T-cell (primary cell): Measurements from ENCODE around the gene SERPINE2. TPM values are rescaled to one million over a fixed set of nuclear protein-coding genes. Genes with fewer than 3 reads are reported as not detected.

ENCODE experiments used
- ATAC-seq, 4 experiments: fragments of 200-7000 bp in 3 of 4; fragments of 150-1000 bp in 1 of 4; cut with Tn5 transposase; replicated peaks in 1 of 4; 1 replicate in 3 of 4; 2 replicates in 1 of 4; pipeline ENCODE4 v1.10.0; 2021; ENCODE audit warnings: moderate library complexity in 3 of 4, mild to moderate bottlenecking in 2 of 4, moderate number of reproducible peaks in 1 of 4
- CTCF ChIA-PET, 2 donors: fragments of 300-600 bp; sonication (Branson Sonifier 250); formaldehyde crosslinking; loops; one replicate each; lab custom pipeline; 2022; ENCODE audit warnings: antibody characterized with exemption in 2 of 2; lab: Charles Lee
- POLR2A ChIA-PET, 2 donors: fragments of 300-600 bp; sonication (Branson Sonifier 250); formaldehyde crosslinking; loops; one replicate each; lab custom pipeline; 2022; ENCODE audit warnings: antibody characterized with exemption in 2 of 2; lab: Charles Lee
- DNase-seq, 35 experiments: peaks; one replicate each; pipeline versions ENCODE4 v3.0.0 to v3.0.0-alpha.2; 2013 to 2023
- H3K27ac ChIP-seq: one replicate; pipeline ENCODE4 v1.5.1; 2013; ENCODE audit warnings: low read length
- H3K27me3 ChIP-seq, 2 experiments: replicated peaks in 1 of 2; 1 replicate in 1 of 2; 2 replicates in 1 of 2; pipeline versions ENCODE4 v1.6.1 to v1.7.0; 2013; ENCODE audit warnings: low read length in 1 of 2, mixed read lengths in 1 of 2; ENCODE audit not compliant: control insufficient read depth in 2 of 2, insufficient read depth in 2 of 2; ENCODE audit errors: extremely low read depth in 1 of 2
- H3K36me3 ChIP-seq, 2 donors: 1 replicate in 1 of 2; 2 replicates in 1 of 2; pipeline versions ENCODE4 v1.6.1 to v1.7.0; 2013; ENCODE audit warnings: low read length in 1 of 2; ENCODE audit not compliant: control insufficient read depth in 2 of 2, insufficient read depth in 1 of 2; ENCODE audit errors: extremely low read depth in 1 of 2
- H3K4me1 ChIP-seq, 2 experiments: 1 replicate in 1 of 2; 2 replicates in 1 of 2; pipeline versions ENCODE4 v1.6.1 to v1.7.0; 2013; ENCODE audit warnings: low read length in 2 of 2, mixed read lengths in 1 of 2; ENCODE audit not compliant: insufficient read depth in 2 of 2, control insufficient read depth in 1 of 2; ENCODE audit errors: extremely low read depth in 1 of 2
- H3K4me3 ChIP-seq, 2 donors: 1 replicate in 1 of 2; 2 replicates in 1 of 2; pipeline versions ENCODE4 v1.5.1 to v1.7.0; 2013; ENCODE audit warnings: mild to moderate bottlenecking in 2 of 2, low read length in 1 of 2, moderate library complexity in 1 of 2; ENCODE audit not compliant: control insufficient read depth in 1 of 2; ENCODE audit errors: extremely low read depth in 1 of 2
- H3K9me3 ChIP-seq: 2 replicates; pipeline ENCODE4 v1.7.0; 2013
- H3K27ac Mint-ChIP-seq, 2 donors: one replicate each; pipeline ENCODE4 v1.8.0; 2020 to 2021; ENCODE audit warnings: mild to moderate bottlenecking in 2 of 2, mixed read lengths in 2 of 2
- H3K27me3 Mint-ChIP-seq, 2 donors: one replicate each; pipeline ENCODE4 v1.8.0; 2021 to 2022; ENCODE audit warnings: mixed read lengths in 2 of 2
- H3K36me3 Mint-ChIP-seq: one replicate; pipeline ENCODE4 v1.8.0; 2021; ENCODE audit warnings: mixed read lengths
- H3K4me1 Mint-ChIP-seq, 3 donors: one replicate each; pipeline ENCODE4 v1.8.0; 2020 to 2022; ENCODE audit warnings: mixed read lengths in 3 of 3, mild to moderate bottlenecking in 1 of 3
- H3K4me3 Mint-ChIP-seq, 3 donors: one replicate each; pipeline ENCODE4 v1.8.0; 2020 to 2022; ENCODE audit warnings: mild to moderate bottlenecking in 3 of 3, mixed read lengths in 3 of 3, moderate library complexity in 3 of 3
- H3K9me3 Mint-ChIP-seq, 3 donors: one replicate each; pipeline ENCODE4 v1.8.0; 2020 to 2022; ENCODE audit warnings: mixed read lengths in 3 of 3
- WGBS: methylation state at CpG from one replicate; pipeline ENCODE4 v1.1.5; 2013; ENCODE audit warnings: missing lambda C conversion rate; ENCODE audit not compliant: insufficient coverage; 5-methylcytosine and 5-hydroxymethylcytosine counted together
- total RNA-seq, 35 experiments: library from RNA in 6 of 35; stranded (reverse) in 6 of 35; fragments of 120-200 nt in 1 of 35; gene quantifications; one replicate each; pipeline versions ENCODE4 v1.2.1 to v1.2.4 and lab custom pipeline; 2013 to 2026

SERPINE2 gene
- total RNA-seq, 5 donors from 2014 or later (not counting 1 experiment from before 2014, with no cell fraction given) = 2.0 to 7.5 (median 4.1) TPM

DNA sequence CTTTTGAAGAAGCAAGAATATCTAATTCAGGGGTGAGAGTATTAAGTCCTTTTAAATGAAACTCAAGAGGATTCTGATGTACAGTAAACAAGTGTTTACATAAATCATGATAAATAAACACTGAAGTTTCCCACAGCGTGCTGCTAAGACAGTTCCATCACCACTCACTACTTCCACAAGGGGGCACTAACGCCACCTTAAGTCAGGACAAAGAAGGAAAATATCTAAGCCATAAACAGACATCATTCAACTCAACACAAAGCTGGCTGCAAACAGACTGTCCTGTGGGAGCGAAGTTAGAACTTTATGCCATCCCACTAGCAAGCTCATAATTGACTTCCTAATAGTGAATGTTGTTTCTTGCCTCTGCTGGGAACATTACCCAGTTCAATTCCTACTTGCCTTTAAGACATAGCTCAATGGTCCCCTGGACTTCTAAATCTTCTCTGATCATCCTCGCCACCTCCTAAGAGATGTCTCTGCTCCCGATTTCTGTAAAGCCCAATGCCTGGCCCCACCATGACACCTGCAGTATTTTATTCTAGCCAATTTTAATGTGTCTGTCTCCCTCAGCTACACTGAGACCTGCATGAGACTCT, 45.4 kb downstream of the SERPINE2 start:
- Histone ChIP-seq H3K36me3 (no peaks in the 10 kb centered on the region), H3K4me3 (no peak overlapping the region), H3K27ac (no peak overlapping the region), H3K4me1 (no peaks in the 10 kb centered on the region), H3K27me3 (peaks cover 0 to 2% of the 10 kb centered on the region in 2 experiments), H3K9me3 (no peaks in the 10 kb centered on the region)
- DNase-seq (peak; percentile 6 to 81 (median 46)), ATAC-seq (peak in 3 of 4 experiments; percentile 51 to 71 (median 70))
- 49% methylated on average over 4 of the region's 5 CpGs for WGBS
- no peak overlapping the region for H3K4me3 Mint-ChIP-seq
- H3K36me3 Mint-ChIP-seq = no peaks in the 10 kb centered on the region
- no peaks in the 10 kb centered on the region for H3K4me1 Mint-ChIP-seq
- ChIA-PET CTCF (interaction anchor here (0.5 to 5.0 kb wide), 41 partner anchors 12 to 1021 kb away, joined by 3 to 121 read pairs (median 4); no protein-coding TSS in a partner anchor), POLR2A (interaction anchor here (0.8 to 0.9 kb wide), 2 partner anchors 36 to 70 kb away, joined by 3 to 6 read pairs; no protein-coding TSS in a partner anchor)
- H3K9me3 Mint-ChIP-seq = no peaks in the 10 kb centered on the region
- no peak overlapping the region for H3K27ac Mint-ChIP-seq
- no peaks in the 10 kb centered on the region for H3K27me3 Mint-ChIP-seq

DNA sequence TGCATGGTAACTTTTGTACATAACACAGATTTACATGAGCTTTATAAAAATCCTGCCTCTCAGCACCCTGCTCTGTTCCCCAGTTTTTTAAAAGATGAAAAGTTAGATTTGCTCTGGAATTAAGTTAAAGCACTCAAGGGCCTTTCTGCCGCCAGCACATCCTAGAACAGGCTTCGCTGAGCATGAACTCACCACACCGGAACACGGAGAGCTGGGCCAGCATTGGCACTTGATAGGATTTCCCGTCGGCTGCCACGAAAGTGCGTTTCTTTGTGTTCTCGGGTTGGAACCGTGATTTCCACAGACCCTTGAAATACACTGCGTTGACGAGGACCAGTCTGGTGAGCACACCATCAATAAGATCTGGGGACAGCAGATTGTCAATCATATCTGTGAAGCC, 47.5 kb downstream of the SERPINE2 start:
- no peak for DNase-seq
- POLR2A ChIA-PET = no interaction called here

DNA sequence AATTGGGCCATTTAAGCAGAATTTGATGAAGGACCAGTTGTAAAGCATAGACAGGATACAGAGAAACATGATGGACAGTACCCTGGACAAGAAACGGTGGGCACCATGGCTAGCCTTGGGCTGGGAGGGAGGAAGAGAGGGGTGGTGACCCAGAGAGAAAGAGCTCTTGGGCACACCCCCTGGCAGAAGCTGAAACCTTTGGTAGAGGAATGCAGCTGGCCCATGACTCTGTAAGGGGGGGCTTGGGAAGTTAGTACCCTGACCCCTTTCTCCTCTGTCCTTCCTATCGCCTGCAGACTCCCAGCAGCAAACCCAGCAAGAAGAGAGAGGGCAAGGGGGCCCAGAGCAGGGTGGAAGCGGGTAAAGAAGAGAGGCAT, 49.2 kb downstream of the SERPINE2 start:
- CTCF ChIA-PET = interaction anchor here (0.8 to 1.4 kb wide), 3 partner anchors 20 to 298 kb away, joined by 3 to 4 read pairs (median 4); no protein-coding TSS in a partner anchor
- DNase-seq = no peak
- Mint-ChIP-seq H3K27ac (no peak overlapping the region), H3K27me3 (peaks cover 0 to 1% of the 10 kb centered on the region in 2 donors), H3K4me1 (no peaks in the 10 kb centered on the region), H3K36me3 (no peaks in the 10 kb centered on the region), H3K9me3 (no peaks in the 10 kb centered on the region), H3K4me3 (no peak overlapping the region)
- H3K4me3 ChIP-seq = no peak overlapping the region
- H3K9me3 ChIP-seq = no peaks in the 10 kb centered on the region
- H3K36me3 ChIP-seq = no peaks in the 10 kb centered on the region
- no peak overlapping the region for H3K27ac ChIP-seq
- 78% methylated on average over 1 of the region's 3 CpGs for WGBS
- ATAC-seq = no peak
- H3K4me1 ChIP-seq = no peaks in the 10 kb centered on the region
- POLR2A ChIA-PET = no interaction called here
- peaks cover 0 to 2% of the 10 kb centered on the region in 2 experiments for H3K27me3 ChIP-seq

More for the DNA sequence above, 47.5 kb downstream of the SERPINE2 start:
- no peaks in the 10 kb centered on the region for H3K36me3 Mint-ChIP-seq
- H3K4me1 Mint-ChIP-seq = no peaks in the 10 kb centered on the region
- H3K27me3 Mint-ChIP-seq = no peaks in the 10 kb centered on the region
- no peaks in the 10 kb centered on the region for H3K9me3 Mint-ChIP-seq
- ATAC-seq = no peak
- no peak overlapping the region for H3K27ac ChIP-seq
- H3K9me3 ChIP-seq = no peaks in the 10 kb centered on the region
- H3K27me3 ChIP-seq = peaks cover 0 to 2% of the 10 kb centered on the region in 2 experiments
- CTCF ChIA-PET = interaction anchor here (0.7 to 5.0 kb wide), 6 partner anchors 17 to 293 kb away, joined by 3 to 121 read pairs (median 48); no protein-coding TSS in a partner anchor
- H3K27ac Mint-ChIP-seq = no peak overlapping the region
- 84% methylated on average over 12 of the region's 12 CpGs for whole genome bisulfite sequencing
- H3K4me3 ChIP-seq = no peak overlapping the region
- no peaks in the 10 kb centered on the region for H3K36me3 ChIP-seq
- H3K4me3 Mint-ChIP-seq = no peak overlapping the region
- H3K4me1 ChIP-seq = no peaks in the 10 kb centered on the region

DNA sequence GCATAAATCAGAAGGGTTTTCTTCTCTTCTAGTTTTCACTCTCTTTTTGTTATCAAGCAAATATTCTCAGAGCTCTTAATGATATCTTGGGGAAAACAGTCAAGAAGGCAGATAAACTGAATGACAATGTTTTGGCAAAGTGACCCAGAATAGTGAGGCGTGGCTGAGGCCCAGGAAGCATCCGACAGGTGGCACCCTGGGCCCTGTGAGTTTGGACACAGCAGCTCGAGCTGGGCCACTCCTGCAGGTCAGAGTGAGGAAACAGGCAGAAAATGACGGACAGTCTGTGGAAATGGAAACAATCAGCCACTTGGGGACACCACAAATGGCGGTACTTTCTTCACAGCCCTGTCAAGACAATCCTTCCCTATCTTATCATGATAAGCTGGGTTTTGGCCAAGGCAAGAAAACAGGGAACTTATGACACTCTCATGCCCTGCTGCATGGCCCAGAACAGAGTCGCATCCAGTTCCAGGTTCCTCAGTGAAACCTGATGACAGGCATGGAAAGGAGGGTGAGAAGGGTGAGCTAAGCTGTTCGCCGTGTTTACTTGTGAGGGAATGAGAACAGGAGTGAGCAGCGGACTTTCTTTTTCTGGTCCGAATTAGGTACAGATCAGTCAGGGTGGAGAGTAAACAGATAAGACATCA, 49.8 kb downstream of the SERPINE2 start:
- ChIA-PET POLR2A (no interaction called here), CTCF (interaction anchor here (0.8 to 1.4 kb wide), 3 partner anchors 20 to 298 kb away, joined by 3 to 4 read pairs (median 4); no protein-coding TSS in a partner anchor)
- Histone ChIP-seq H3K9me3 (no peaks in the 10 kb centered on the region), H3K27me3 (peaks cover 0 to 2% of the 10 kb centered on the region in 2 experiments), H3K36me3 (no peaks in the 10 kb centered on the region), H3K4me3 (no peak overlapping the region), H3K27ac (no peak overlapping the region), H3K4me1 (no peaks in the 10 kb centered on the region)
- Mint-ChIP-seq H3K4me3 (no peak overlapping the region), H3K4me1 (no peaks in the 10 kb centered on the region), H3K27me3 (peaks cover 0 to 1% of the 10 kb centered on the region in 2 donors), H3K27ac (no peak overlapping the region), H3K36me3 (no peaks in the 10 kb centered on the region), H3K9me3 (no peaks in the 10 kb centered on the region)
- no peak for ATAC-seq
- WGBS = 81% methylated on average over 7 of the region's 10 CpGs
- no peak for DNase-seq

DNA sequence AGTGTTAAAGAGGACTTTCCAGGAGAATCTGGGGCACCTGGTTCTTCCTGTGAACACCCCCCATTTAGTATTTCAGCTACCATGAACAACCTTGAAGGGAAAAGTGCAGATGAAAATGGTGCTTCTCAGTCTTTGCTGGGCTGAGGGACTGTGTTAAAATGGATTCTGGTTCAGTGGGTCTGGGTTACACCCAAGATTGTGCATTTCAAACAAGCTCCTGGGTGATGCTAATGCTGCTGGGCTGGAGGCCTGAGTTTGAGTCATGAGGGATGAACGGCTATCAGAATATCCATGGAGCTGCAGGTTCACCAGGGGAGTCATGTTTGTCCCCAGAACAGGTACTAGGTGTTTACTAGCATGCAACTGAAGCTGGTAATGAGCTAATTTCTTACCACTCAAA, 57.8 kb downstream of the SERPINE2 start:
- no peak overlapping the region for H3K4me3 Mint-ChIP-seq
- no peak for ATAC-seq
- POLR2A ChIA-PET = no interaction called here
- Histone ChIP-seq H3K27ac (no peak overlapping the region), H3K4me1 (no peaks in the 10 kb centered on the region), H3K9me3 (no peaks in the 10 kb centered on the region), H3K4me3 (no peak overlapping the region), H3K27me3 (no peaks in the 10 kb centered on the region), H3K36me3 (no peaks in the 10 kb centered on the region)
- H3K27me3 Mint-ChIP-seq = peaks cover 0 to 1% of the 10 kb centered on the region in 2 donors
- CTCF ChIA-PET = interaction anchor here (1.3 to 2.0 kb wide), 2 partner anchors 11 to 13 kb away, joined by 6 to 8 read pairs; no protein-coding TSS in a partner anchor
- DNase-seq = no peak
- no peak overlapping the region for H3K27ac Mint-ChIP-seq
- H3K36me3 Mint-ChIP-seq = peaks cover 2% of the 10 kb centered on the region
- no CpG with 5 or more reads among the region's 1 CpG for WGBS
- H3K9me3 Mint-ChIP-seq = no peaks in the 10 kb centered on the region
- no peaks in the 10 kb centered on the region for H3K4me1 Mint-ChIP-seq

DNA sequence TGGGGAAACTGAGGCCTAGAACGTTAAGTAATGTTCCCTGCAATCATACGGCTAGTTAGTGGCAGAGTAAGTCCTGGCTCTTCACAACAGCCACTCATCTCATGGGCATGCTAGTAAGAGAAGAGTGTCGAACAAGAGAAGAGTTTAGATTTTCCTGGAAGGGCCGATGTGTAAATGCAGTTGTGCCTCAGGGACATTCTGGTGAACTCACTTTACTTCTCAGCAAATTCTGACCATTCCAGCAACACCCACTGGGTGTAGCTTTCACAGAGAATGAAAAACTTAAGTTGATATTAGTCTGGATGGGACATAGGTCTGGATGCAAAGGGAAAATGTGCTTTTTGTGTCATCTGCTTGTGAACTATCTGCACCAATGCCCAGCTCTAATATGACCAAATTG, 58.3 kb downstream of the SERPINE2 start:
- Histone ChIP-seq H3K27ac (no peak overlapping the region), H3K27me3 (no peaks in the 10 kb centered on the region), H3K36me3 (no peaks in the 10 kb centered on the region), H3K4me3 (no peak overlapping the region), H3K4me1 (no peaks in the 10 kb centered on the region), H3K9me3 (no peaks in the 10 kb centered on the region)
- no peaks in the 10 kb centered on the region for H3K4me1 Mint-ChIP-seq
- H3K9me3 Mint-ChIP-seq = no peaks in the 10 kb centered on the region
- peaks cover 0 to 1% of the 10 kb centered on the region in 2 donors for H3K27me3 Mint-ChIP-seq
- no CpG with 5 or more reads among the region's 4 CpGs for WGBS
- no peak overlapping the region for H3K4me3 Mint-ChIP-seq
- H3K36me3 Mint-ChIP-seq = peaks cover 2% of the 10 kb centered on the region
- DNase-seq (no peak), ATAC-seq (no peak)
- POLR2A ChIA-PET = no interaction called here
- CTCF ChIA-PET = interaction anchor here (1.3 to 2.0 kb wide), 2 partner anchors 11 to 13 kb away, joined by 6 to 8 read pairs; no protein-coding TSS in a partner anchor
- H3K27ac Mint-ChIP-seq = no peak overlapping the region
